ENCODE data around the gene RPL41.

Gene RPL41

DNA sequence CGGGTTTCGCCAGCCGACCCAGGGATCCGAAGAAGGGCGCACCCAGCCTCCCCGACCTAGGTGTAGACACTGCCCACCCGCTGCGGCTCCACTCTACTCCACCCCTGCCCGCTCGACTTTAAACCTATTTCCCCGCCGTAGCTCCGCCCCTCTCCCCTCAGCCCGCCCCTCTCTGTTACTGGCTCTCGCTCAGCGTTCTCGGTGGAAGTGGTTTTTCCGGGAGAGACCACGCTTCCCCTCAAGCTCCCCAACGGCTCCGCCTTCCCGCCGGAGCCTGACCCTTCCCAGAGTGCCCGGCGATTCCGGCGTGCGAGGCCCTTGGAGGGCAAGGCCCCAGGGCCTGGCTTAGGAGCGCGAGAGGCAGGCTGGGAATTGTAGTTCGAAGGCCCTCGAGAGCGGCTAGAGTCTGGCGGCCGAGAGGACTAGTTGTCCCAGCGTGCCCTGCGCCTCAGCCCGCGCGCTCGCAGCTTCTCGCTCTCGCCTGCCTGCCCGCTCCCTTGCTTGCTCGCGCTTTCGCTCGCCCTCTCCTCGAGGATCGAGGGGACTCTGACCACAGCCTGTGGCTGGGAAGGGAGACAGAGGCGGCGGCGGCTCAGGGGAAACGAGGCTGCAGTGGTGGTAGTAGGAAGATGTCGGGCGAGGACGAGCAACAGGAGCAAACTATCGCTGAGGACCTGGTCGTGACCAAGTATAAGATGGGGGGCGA lies 12.2 kb upstream of the RPL41 start, which contains the start of gene PA2G4:
TSS of gene PA2G4 (plus strand) at position 451 of the 706 bp plus-strand sequence. CDS start at position 630, 179 bp downstream.
- H3K4me3 ChIP-seq (ENCODE audit: low read length), result peak within 1 kb of the TSS; percentile 93
- peak within 1 kb of the TSS; percentile 43 for H4K8ac ChIP-seq (ENCODE audit: low read depth, low read length)
- peak within 1 kb of the TSS; percentile 81 for H3K4ac ChIP-seq (ENCODE audit: low read depth, low read length)
- H3K56ac ChIP-seq (ENCODE audit: low read length), result peak within 1 kb of the TSS; percentile 100
- peaks cover 29% of the 10 kb centered on the region for H3K79me2 ChIP-seq (ENCODE audit: control insufficient read depth, insufficient read depth, low read length)
- H4K5ac ChIP-seq (ENCODE audit: low read length), result no peak within 1 kb of the TSS
- H3K9ac ChIP-seq (ENCODE audit: low read length), result peak within 1 kb of the TSS; percentile 99
- H2AK5ac ChIP-seq (ENCODE audit: low read length), result peak within 1 kb of the TSS; percentile 79
- peaks cover 2% of the 10 kb centered on the region for H3K79me1 ChIP-seq (ENCODE audit: low read length)
- H2BK5ac ChIP-seq (ENCODE audit: low read length), result peak within 1 kb of the TSS; percentile 83
- DNase-seq, result peak; percentile 100
- no peak within 1 kb of the TSS for H2BK15ac ChIP-seq (replicated peaks; ENCODE audit: low read depth)
- peak within 1 kb of the TSS; percentile 84 for H3K4me2 ChIP-seq (ENCODE audit: low read length)
- no CpG with 5 or more reads among the region's 60 CpGs for WGBS (ENCODE audit: extremely low coverage, insufficient coverage, low lambda C conversion rate)
- H3K23ac ChIP-seq (ENCODE audit: low read length), result peak within 1 kb of the TSS; percentile 98
- peaks cover 5% of the 10 kb centered on the region for H3K36me3 ChIP-seq (ENCODE audit: control insufficient read depth, insufficient read depth, low read length)
- no peaks in the 10 kb centered on the region for H3K27me3 ChIP-seq (ENCODE audit: insufficient read depth, low read length, poor library complexity)
- peaks cover 2% of the 10 kb centered on the region for H3K4me1 ChIP-seq (ENCODE audit: control insufficient read depth, low read depth, low read length)
- peak within 1 kb of the TSS; percentile 78 for H3K18ac ChIP-seq (ENCODE audit: low read length)
- H3K27ac ChIP-seq (ENCODE audit: low read depth, low read length), result peak within 1 kb of the TSS; percentile 93
- H2BK120ac ChIP-seq (ENCODE audit: low read depth, low read length), result no peak within 1 kb of the TSS

DNA sequence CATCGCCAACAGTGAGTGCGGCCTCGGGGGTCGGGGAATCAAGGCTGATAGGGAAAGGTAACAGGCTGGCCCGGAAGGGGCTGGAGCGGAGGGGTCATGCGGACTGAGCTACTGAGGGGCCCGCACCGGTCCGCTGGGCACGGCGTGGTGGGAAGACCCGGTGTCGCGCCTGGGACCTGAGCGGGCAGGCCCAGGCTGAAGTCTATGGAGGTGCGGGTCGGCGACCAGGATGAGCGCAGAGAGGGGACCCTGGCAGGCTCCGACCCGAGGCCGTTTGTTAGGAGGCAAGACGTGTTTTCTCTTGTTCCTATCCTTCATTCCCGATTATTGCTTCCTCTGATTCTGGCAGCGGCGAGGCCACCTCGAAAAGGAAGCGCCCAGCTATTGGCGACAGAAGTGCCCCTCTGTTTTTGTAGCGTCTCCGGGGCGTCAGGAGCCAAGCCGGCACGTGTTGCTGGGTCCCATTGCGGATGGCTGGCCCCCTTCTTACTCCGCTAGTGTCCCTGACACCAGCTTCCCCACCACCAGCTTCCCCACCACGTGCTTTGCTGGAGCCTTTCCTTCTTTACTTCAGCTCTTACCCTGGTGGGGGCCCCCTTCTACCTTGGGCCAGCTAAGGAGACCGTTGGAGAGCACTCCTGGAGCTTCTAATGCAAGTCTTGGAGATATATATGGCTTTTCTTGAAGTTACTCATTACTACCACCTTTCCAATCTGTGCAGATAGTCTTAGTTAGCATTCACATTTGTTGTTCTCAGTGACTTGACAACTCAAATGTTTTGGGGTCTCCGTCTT lies 11.4 kb upstream of the RPL41 start:
- H3K4me3 ChIP-seq (ENCODE audit: low read length), result peak overlapping the region; percentile 93
- H3K27ac ChIP-seq (ENCODE audit: low read depth, low read length), result no peak overlapping the region
- H3K79me1 ChIP-seq (ENCODE audit: low read length), result peaks cover 2% of the 10 kb centered on the region
- H3K56ac ChIP-seq (ENCODE audit: low read length), result peak overlapping the region; percentile 100
- no peak overlapping the region for H2BK15ac ChIP-seq (replicated peaks; ENCODE audit: low read depth)
- H2BK120ac ChIP-seq (ENCODE audit: low read depth, low read length), result no peak overlapping the region
- H3K4ac ChIP-seq (ENCODE audit: low read depth, low read length), result peak overlapping the region; percentile 28
- WGBS (ENCODE audit: extremely low coverage, insufficient coverage, low lambda C conversion rate), result no CpG with 5 or more reads among the region's 40 CpGs
- DNase-seq, result peak; percentile 51
- H3K79me2 ChIP-seq (ENCODE audit: control insufficient read depth, insufficient read depth, low read length), result peaks cover 29% of the 10 kb centered on the region
- H3K18ac ChIP-seq (ENCODE audit: low read length), result no peak overlapping the region
- H3K23ac ChIP-seq (ENCODE audit: low read length), result peak overlapping the region; percentile 98
- H3K4me1 ChIP-seq (ENCODE audit: control insufficient read depth, low read depth, low read length), result peaks cover 2% of the 10 kb centered on the region
- H3K4me2 ChIP-seq (ENCODE audit: low read length), result peak overlapping the region; percentile 84
- no peak overlapping the region for H4K5ac ChIP-seq (ENCODE audit: low read length)
- no peak overlapping the region for H4K8ac ChIP-seq (ENCODE audit: low read depth, low read length)
- H3K36me3 ChIP-seq (ENCODE audit: control insufficient read depth, insufficient read depth, low read length), result peaks cover 8% of the 10 kb centered on the region
- H2AK5ac ChIP-seq (ENCODE audit: low read length), result peak overlapping the region; percentile 79
- peak overlapping the region; percentile 83 for H2BK5ac ChIP-seq (ENCODE audit: low read length)
- H3K27me3 ChIP-seq (ENCODE audit: insufficient read depth, low read length, poor library complexity), result no peaks in the 10 kb centered on the region
- peak overlapping the region; percentile 99 for H3K9ac ChIP-seq (ENCODE audit: low read length)

DNA sequence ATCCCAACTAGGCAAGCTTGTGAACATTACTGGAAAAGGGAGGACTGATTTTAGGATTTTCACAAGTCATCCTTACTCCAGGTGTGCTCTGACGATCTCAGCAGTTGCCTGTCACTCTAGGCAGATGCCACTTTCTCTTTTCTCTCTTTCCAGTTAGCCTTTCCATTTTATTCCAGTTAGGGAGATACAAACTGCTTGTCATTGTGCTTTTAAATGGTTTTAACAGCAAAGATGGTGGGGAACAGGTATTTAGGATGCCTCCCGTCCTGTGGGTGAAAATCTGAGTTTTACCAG lies 10.9 kb upstream of the RPL41 start:
- Histone ChIP-seq H2AK5ac (ENCODE audit: low read length) (no peak overlapping the region), H3K23ac (ENCODE audit: low read length) (no peak overlapping the region), H3K27me3 (ENCODE audit: insufficient read depth, low read length, poor library complexity) (no peaks in the 10 kb centered on the region), H3K56ac (ENCODE audit: low read length) (peak overlapping the region; percentile 100), H4K8ac (ENCODE audit: low read depth, low read length) (no peak overlapping the region), H2BK15ac (replicated peaks; ENCODE audit: low read depth) (no peak overlapping the region), H3K79me2 (ENCODE audit: control insufficient read depth, insufficient read depth, low read length) (peaks cover 29% of the 10 kb centered on the region), H3K79me1 (ENCODE audit: low read length) (peaks cover 2% of the 10 kb centered on the region), H3K4ac (ENCODE audit: low read depth, low read length) (no peak overlapping the region), H3K4me3 (ENCODE audit: low read length) (peak overlapping the region; percentile 93), H3K9ac (ENCODE audit: low read length) (peak overlapping the region; percentile 99), H3K36me3 (ENCODE audit: control insufficient read depth, insufficient read depth, low read length) (peaks cover 10% of the 10 kb centered on the region), H3K4me1 (ENCODE audit: control insufficient read depth, low read depth, low read length) (peaks cover 2% of the 10 kb centered on the region), H2BK120ac (ENCODE audit: low read depth, low read length) (no peak overlapping the region), H2BK5ac (ENCODE audit: low read length) (no peak overlapping the region), H4K5ac (ENCODE audit: low read length) (no peak overlapping the region), H3K4me2 (ENCODE audit: low read length) (peak overlapping the region; percentile 84), H3K27ac (ENCODE audit: low read depth, low read length) (no peak overlapping the region), H3K18ac (ENCODE audit: low read length) (no peak overlapping the region)
- WGBS (ENCODE audit: extremely low coverage, insufficient coverage, low lambda C conversion rate), result no CpG with 5 or more reads among the region's 2 CpGs
- no peak for DNase-seq

DNA sequence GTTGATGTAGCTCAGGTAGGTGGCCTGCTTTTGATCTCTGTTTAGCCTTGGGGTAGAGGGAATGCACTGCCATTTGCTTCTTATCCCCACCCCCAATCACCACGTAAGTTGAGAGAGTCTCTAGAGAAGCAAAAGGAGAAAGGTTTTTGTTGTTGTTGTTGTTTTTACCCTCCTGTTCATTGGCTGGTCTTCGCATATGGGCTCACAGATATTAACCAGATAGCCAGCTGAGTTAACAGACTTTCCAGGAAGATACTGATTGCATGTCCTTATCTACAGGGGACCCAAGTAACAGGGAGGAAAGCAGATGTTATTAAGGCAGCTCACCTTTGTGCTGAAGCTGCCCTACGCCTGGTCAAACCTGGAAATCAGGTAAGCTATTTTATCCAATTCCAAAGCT lies 9.2 kb upstream of the RPL41 start:
- no peak overlapping the region for H3K4ac ChIP-seq (ENCODE audit: low read depth, low read length)
- WGBS (ENCODE audit: extremely low coverage, insufficient coverage, low lambda C conversion rate), result no CpG with 5 or more reads among the region's 3 CpGs
- no peak overlapping the region for H2BK120ac ChIP-seq (ENCODE audit: low read depth, low read length)
- H2BK5ac ChIP-seq (ENCODE audit: low read length), result no peak overlapping the region
- H3K27me3 ChIP-seq (ENCODE audit: insufficient read depth, low read length, poor library complexity), result no peaks in the 10 kb centered on the region
- no peak overlapping the region for H4K8ac ChIP-seq (ENCODE audit: low read depth, low read length)
- no peak overlapping the region for H3K4me3 ChIP-seq (ENCODE audit: low read length)
- no peak overlapping the region for H3K18ac ChIP-seq (ENCODE audit: low read length)
- no peak overlapping the region for H4K5ac ChIP-seq (ENCODE audit: low read length)
- peaks cover 2% of the 10 kb centered on the region for H3K4me1 ChIP-seq (ENCODE audit: control insufficient read depth, low read depth, low read length)
- no peak overlapping the region for H3K4me2 ChIP-seq (ENCODE audit: low read length)
- peak; percentile 48 for DNase-seq
- H3K23ac ChIP-seq (ENCODE audit: low read length), result no peak overlapping the region
- peak overlapping the region; percentile 33 for H3K9ac ChIP-seq (ENCODE audit: low read length)
- H2AK5ac ChIP-seq (ENCODE audit: low read length), result no peak overlapping the region
- H3K36me3 ChIP-seq (ENCODE audit: control insufficient read depth, insufficient read depth, low read length), result peaks cover 20% of the 10 kb centered on the region
- H3K79me2 ChIP-seq (ENCODE audit: control insufficient read depth, insufficient read depth, low read length), result peaks cover 29% of the 10 kb centered on the region
- H3K79me1 ChIP-seq (ENCODE audit: low read length), result peaks cover 2% of the 10 kb centered on the region
- H2BK15ac ChIP-seq (replicated peaks; ENCODE audit: low read depth), result no peak overlapping the region
- H3K56ac ChIP-seq (ENCODE audit: low read length), result peak overlapping the region; percentile 11
- H3K27ac ChIP-seq (ENCODE audit: low read depth, low read length), result no peak overlapping the region

DNA sequence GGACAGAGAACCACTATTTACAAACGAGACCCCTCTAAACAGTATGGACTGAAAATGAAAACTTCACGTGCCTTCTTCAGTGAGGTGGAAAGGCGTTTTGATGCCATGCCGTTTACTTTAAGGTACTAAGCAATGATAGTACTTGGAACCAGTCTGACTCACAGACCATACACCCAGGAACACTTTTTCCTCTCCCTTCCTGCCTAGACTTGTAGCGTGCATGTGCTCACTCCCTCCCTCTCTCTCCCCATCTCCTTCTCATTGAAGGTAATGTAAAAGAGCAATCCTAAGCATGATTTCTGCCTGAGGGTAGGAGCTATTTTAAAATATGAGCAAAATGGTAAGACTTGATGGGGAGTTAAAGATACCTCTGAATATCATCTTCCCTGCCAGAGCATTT lies 5.9 kb upstream of the RPL41 start:
- H2BK5ac ChIP-seq (ENCODE audit: low read length), result no peak overlapping the region
- no peak overlapping the region for H3K56ac ChIP-seq (ENCODE audit: low read length)
- peaks cover 22% of the 10 kb centered on the region for H3K36me3 ChIP-seq (ENCODE audit: control insufficient read depth, insufficient read depth, low read length)
- H3K18ac ChIP-seq (ENCODE audit: low read length), result no peak overlapping the region
- H3K4me1 ChIP-seq (ENCODE audit: control insufficient read depth, low read depth, low read length), result peaks cover 5% of the 10 kb centered on the region
- H3K4me2 ChIP-seq (ENCODE audit: low read length), result no peak overlapping the region
- no peak overlapping the region for H3K27ac ChIP-seq (ENCODE audit: low read depth, low read length)
- no peak for DNase-seq
- no CpG with 5 or more reads among the region's 5 CpGs for WGBS (ENCODE audit: extremely low coverage, insufficient coverage, low lambda C conversion rate)
- no peak overlapping the region for H3K9ac ChIP-seq (ENCODE audit: low read length)
- H3K4ac ChIP-seq (ENCODE audit: low read depth, low read length), result no peak overlapping the region
- H3K79me2 ChIP-seq (ENCODE audit: control insufficient read depth, insufficient read depth, low read length), result peaks cover 18% of the 10 kb centered on the region
- H3K23ac ChIP-seq (ENCODE audit: low read length), result no peak overlapping the region
- no peak overlapping the region for H2BK15ac ChIP-seq (replicated peaks; ENCODE audit: low read depth)
- no peak overlapping the region for H4K8ac ChIP-seq (ENCODE audit: low read depth, low read length)
- no peak overlapping the region for H2AK5ac ChIP-seq (ENCODE audit: low read length)
- H2BK120ac ChIP-seq (ENCODE audit: low read depth, low read length), result no peak overlapping the region
- no peaks in the 10 kb centered on the region for H3K27me3 ChIP-seq (ENCODE audit: insufficient read depth, low read length, poor library complexity)
- H4K5ac ChIP-seq (ENCODE audit: low read length), result no peak overlapping the region
- H3K4me3 ChIP-seq (ENCODE audit: low read length), result no peak overlapping the region
- peaks cover 2% of the 10 kb centered on the region for H3K79me1 ChIP-seq (ENCODE audit: low read length)

All from mesendoderm (in vitro differentiated cells).